Measurements from ENCODE around the gene WNT7A.

DNA sequence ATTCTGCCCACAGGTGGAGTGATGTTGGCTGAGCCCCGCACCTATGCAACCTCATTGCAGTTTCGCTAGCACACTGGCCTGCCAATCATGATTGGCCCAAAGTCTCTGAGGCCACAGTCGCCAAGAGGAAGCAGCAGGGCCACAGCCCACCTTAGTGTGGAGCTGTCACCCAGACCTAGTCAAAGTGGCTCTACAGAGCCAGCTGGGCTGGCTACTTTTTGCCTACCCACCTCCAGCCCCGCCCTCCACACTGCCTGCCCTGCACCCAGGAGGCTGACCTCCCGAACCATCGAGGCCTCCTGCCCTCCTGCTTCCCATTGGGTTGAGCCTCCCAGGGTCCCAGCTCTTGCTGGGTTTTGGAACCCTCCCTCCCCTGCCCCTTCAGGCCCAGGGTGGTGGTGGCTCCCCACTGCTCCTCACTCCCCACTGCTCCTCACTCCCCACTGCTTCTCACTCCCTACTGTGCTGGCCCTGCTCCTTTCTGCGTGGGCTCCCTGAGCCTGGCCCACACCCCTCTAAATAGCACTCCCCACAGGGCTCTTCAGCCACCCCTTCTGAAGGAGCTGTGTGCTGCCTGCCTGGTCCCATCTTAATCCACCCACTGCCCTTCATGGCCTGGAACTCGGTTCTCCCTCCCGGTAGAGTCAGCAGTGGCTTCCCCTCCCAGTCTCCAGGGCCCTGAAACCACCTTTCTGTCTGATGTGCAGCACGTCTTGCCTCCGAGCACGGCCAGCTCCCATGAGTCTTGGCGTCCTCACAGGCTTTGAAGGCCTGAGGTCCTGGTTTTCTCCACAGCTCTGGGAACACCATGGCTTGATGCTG lies 89.3 kb downstream of the WNT7A start:
- TF ChIP-seq POLR2AphosphoS5 (IDR thresholded peaks at IDR 0.05; ENCODE audit: low read depth, low read length) = no peak
- TF ChIP-seq POLR2A (IDR thresholded peaks at IDR 0.05; ENCODE audit: low read depth, low read length) = no peak

Data from GM12892 (cell line).